Spleen (tissue), 11 donors: Measurements from ENCODE around the gene UROC1. TPM values are rescaled to one million over a fixed set of nuclear protein-coding genes. Genes with fewer than 3 reads are reported as not detected.

Source experiments
- DNase-seq: peaks from one replicate; pipeline ENCODE4 v3.0.0-alpha.2; 2020
- H3K27ac ChIP-seq, 8 donors: fragments of 200-600 bp; sonication (generic) in 7 of 8; 1 replicate in 4 of 8; 2 replicates in 4 of 8; pipeline versions ENCODE4 v1.5.0 to v1.8.0; 2016 to 2021; ENCODE audit warnings: inconsistent platforms in 4 of 8, mild to moderate bottlenecking in 4 of 8, moderate library complexity in 1 of 8
- H3K27me3 ChIP-seq, 7 donors: fragments of 200-600 bp; sonication (generic) in 6 of 7; replicated peaks in 1 of 7; 1 replicate in 4 of 7; 2 replicates in 3 of 7; pipeline versions ENCODE4 v1.5.0 to v1.8.0; 2016 to 2021; ENCODE audit warnings: inconsistent platforms in 3 of 7, mild to moderate bottlenecking in 1 of 7
- H3K36me3 ChIP-seq, 6 donors: fragments of 200-600 bp; sonication (generic) in 5 of 6; 1 replicate in 4 of 6; 2 replicates in 2 of 6; pipeline versions ENCODE4 v1.5.0 to v1.8.0; 2016 to 2021; ENCODE audit warnings: inconsistent platforms in 2 of 6
- H3K4me1 ChIP-seq, 6 donors: fragments of 200-600 bp; sonication (generic) in 5 of 6; 1 replicate in 3 of 6; 2 replicates in 3 of 6; pipeline versions ENCODE4 v1.5.0 to v1.8.0; 2016 to 2021; ENCODE audit warnings: inconsistent platforms in 3 of 6
- H3K4me3 ChIP-seq, 8 donors: fragments of 200-600 bp; sonication (generic) in 7 of 8; 1 replicate in 4 of 8; 2 replicates in 4 of 8; pipeline versions ENCODE4 v1.5.0 to v1.8.0; 2016 to 2021; ENCODE audit warnings: inconsistent platforms in 4 of 8, mild to moderate bottlenecking in 4 of 8, moderate library complexity in 2 of 8
- H3K9me3 ChIP-seq, 8 donors: fragments of 200-600 bp; sonication (generic) in 7 of 8; 1 replicate in 4 of 8; 2 replicates in 4 of 8; pipeline versions ENCODE4 v1.5.0 to v1.8.0; 2016 to 2021; ENCODE audit warnings: inconsistent platforms in 4 of 8
- CTCF ChIP-seq, 11 experiments: fragments of 200-600 bp in 7 of 11; fragments of 450-650 bp in 4 of 11; sonication (generic) in 4 of 11; IDR thresholded peaks in 8 of 11; conservative IDR thresholded peaks in 3 of 11; 1 replicate in 7 of 11; 2 replicates in 4 of 11; pipeline versions ENCODE4 v1.4.0 to v1.8.0; 2016 to 2021; ENCODE audit warnings: antibody characterized with exemption in 11 of 11, inconsistent platforms in 4 of 11, mild to moderate bottlenecking in 1 of 11
- POLR2A ChIP-seq, 3 donors: fragments of 450-650 bp; IDR thresholded peaks; one replicate each; pipeline ENCODE4 v1.5.1; 2017; ENCODE audit warnings: antibody characterized with exemption in 3 of 3, mild to moderate bottlenecking in 1 of 3
- POLR2AphosphoS5 ChIP-seq, 3 donors: sonication (generic); formaldehyde crosslinking; IDR thresholded peaks; one replicate each; pipeline ENCODE4 v1.5.1; 2017; ENCODE audit warnings: antibody characterized with exemption in 3 of 3
- WGBS, 5 donors: extraction: QIAGEN DNeasy Blood & Tissue Kit in 3 of 5; methylation state at CpG; one replicate each; pipeline versions ENCODE4 v1.1.5 to v1.1.7; 2013 to 2018; 5-methylcytosine and 5-hydroxymethylcytosine counted together
- intact Hi-C: fragments of 100-400 bp; cut with DNase I; formaldehyde crosslinking; loops from one replicate; pipeline ENCODE4 v1.15.0; 2023; ENCODE audit warnings: low total_unique reads
- polyA plus RNA-seq, 3 donors: library from polyadenylated mRNA; stranded (reverse); fragments of 200-250 nt; gene quantifications; one replicate each; pipeline ENCODE4 v1.2.1, GENCODE V29; 2013
- total RNA-seq, 7 donors: library from RNA; depleted of rRNA in 3 of 7; stranded (reverse); fragments of >200 nt in 3 of 7; fragmentation: NEBNext Ultra II Directional in 4 of 7; extraction: Animal tissue kit (Norgen Biotek cat#: 25700) in 4 of 7; gene quantifications; one replicate each; pipeline versions ENCODE4 v1.1.0 to v1.2.1, GENCODE V29; 2016 to 2021
- donor health status: healthy with polysubstance abuse.
- donor health status: DM: no; HTN: no; CAD: no; lungs with moderate emphysema.
- donor health status: DM: no; HTN: no; CAD: no.
- donor health status: Bipolar disorder and iron deficiency.
- donor health status: healthy.
- donor health status: DM: no; HTN: no; CAD: no.
- donor health status: DM: yes; HTN: yes; CAD: no.

UROC1 gene
- total and polyA plus RNA-seq, 10 donors, result 0.02 to 0.16 (median 0.03) TPM; not detected in 6

- H3K9me3 ChIP-seq, result no peaks in the 10 kb centered on the region
- WGBS, 5 donors, result 78 to 92% (median 88%) methylated on average over 7 of the region's 7 CpGs
- TF ChIP-seq CTCF (IDR thresholded peaks at IDR 0.05 in 8 of 11, conservative IDR thresholded peaks at IDR 0.05 in 3 of 11) (no peak), POLR2A (IDR thresholded peaks at IDR 0.05) (no peak), POLR2AphosphoS5 (IDR thresholded peaks at IDR 0.05) (no peak)
- no peaks in the 10 kb centered on the region for H3K4me1 ChIP-seq
- H3K36me3 ChIP-seq, result no peaks in the 10 kb centered on the region
- no peak for DNase-seq
- H3K27me3 ChIP-seq, result no peaks in the 10 kb centered on the region
- no peak overlapping the region for H3K4me3 ChIP-seq
- no peak overlapping the region for H3K27ac ChIP-seq
- intact Hi-C loops, result no loop called here
Observed at GRCh38 chr3:126500016-126500415, 17.6 kb downstream of the UROC1 start.

GRCh38 chr3:126499401-126499800, 18.2 kb downstream of the UROC1 start:
- no peaks in the 10 kb centered on the region for H3K27me3 ChIP-seq
- H3K4me1 ChIP-seq, result no peaks in the 10 kb centered on the region
- no peaks in the 10 kb centered on the region for H3K9me3 ChIP-seq
- no peak overlapping the region for H3K27ac ChIP-seq
- TF ChIP-seq POLR2AphosphoS5 (IDR thresholded peaks at IDR 0.05), result no peak
- no peak for TF ChIP-seq POLR2A (IDR thresholded peaks at IDR 0.05)
- no peak for TF ChIP-seq CTCF (IDR thresholded peaks at IDR 0.05 in 8 of 11, conservative IDR thresholded peaks at IDR 0.05 in 3 of 11)
- WGBS, 5 donors, result 90 to 95% (median 93%) methylated on average over 9 of the region's 9 CpGs
- DNase-seq, result no peak
- H3K36me3 ChIP-seq, result no peaks in the 10 kb centered on the region
- intact Hi-C loops, result no loop called here
- H3K4me3 ChIP-seq, result no peak overlapping the region

GRCh38 chr3:126498929-126499328, 18.6 kb downstream of the UROC1 start:
- Histone ChIP-seq H3K9me3 (no peaks in the 10 kb centered on the region), H3K4me1 (no peaks in the 10 kb centered on the region), H3K36me3 (no peaks in the 10 kb centered on the region), H3K27ac (no peak overlapping the region), H3K27me3 (no peaks in the 10 kb centered on the region), H3K4me3 (no peak overlapping the region)
- TF ChIP-seq POLR2AphosphoS5 (IDR thresholded peaks at IDR 0.05) (no peak), CTCF (IDR thresholded peaks at IDR 0.05 in 8 of 11, conservative IDR thresholded peaks at IDR 0.05 in 3 of 11) (no peak), POLR2A (IDR thresholded peaks at IDR 0.05) (no peak)
- intact Hi-C loops, result no loop called here
- DNase-seq, result peak; percentile 66
- 53 to 63% (median 62%) methylated on average over 9 to 10 of the region's 10 CpGs for WGBS, 5 donors

- no peak for DNase-seq
- Histone ChIP-seq H3K4me3 (no peak overlapping the region), H3K27ac (no peak overlapping the region), H3K9me3 (no peaks in the 10 kb centered on the region), H3K27me3 (no peaks in the 10 kb centered on the region), H3K4me1 (no peaks in the 10 kb centered on the region), H3K36me3 (no peaks in the 10 kb centered on the region)
- no peak for TF ChIP-seq POLR2AphosphoS5 (IDR thresholded peaks at IDR 0.05)
- TF ChIP-seq POLR2A (IDR thresholded peaks at IDR 0.05), result no peak
- TF ChIP-seq CTCF (IDR thresholded peaks at IDR 0.05 in 8 of 11, conservative IDR thresholded peaks at IDR 0.05 in 3 of 11), result no peak
- WGBS, 5 donors, result 67 to 96% (median 76%) methylated on average over 2 to 4 of the region's 4 CpGs
- intact Hi-C loops, result no loop called here
Observed at GRCh38 chr3:126498461-126498860, 19.1 kb downstream of the UROC1 start.
